Measurements from ENCODE around the gene VTCN1. TPM values are rescaled to one million over a fixed set of nuclear protein-coding genes. Genes with fewer than 3 reads are reported as not detected.

Gene VTCN1
- total RNA-seq, 1 donor from 2014 or later = 0.47 TPM

GRCh38 chr1:117114877-117115276, 95.8 kb downstream of the VTCN1 start:
- Mint-ChIP-seq H3K4me1 (peaks cover 17% of the 10 kb centered on the region), H3K27ac (ENCODE audit: unreplicated experiment) (no peak overlapping the region), H3K36me3 (ENCODE audit: low read depth) (peaks cover 12% of the 10 kb centered on the region), H3K27me3 (ENCODE audit: low read depth) (no peaks in the 10 kb centered on the region), H3K4me3 (no peak overlapping the region), H3K9me3 (no peaks in the 10 kb centered on the region)
- TF ChIP-seq CTCF (conservative IDR thresholded peaks at IDR 0.05) = no peak
- no peak for DNase-seq (ENCODE audit: low read depth, low spot score)

- no peaks in the 10 kb centered on the region for H3K9me3 Mint-ChIP-seq
- peaks cover 17% of the 10 kb centered on the region for H3K4me1 Mint-ChIP-seq
- DNase-seq (ENCODE audit: low read depth, low spot score) = no peak
- peaks cover 28% of the 10 kb centered on the region for H3K36me3 Mint-ChIP-seq (ENCODE audit: low read depth)
- no peaks in the 10 kb centered on the region for H3K27me3 Mint-ChIP-seq (ENCODE audit: low read depth)
- H3K4me3 Mint-ChIP-seq = no peak overlapping the region
- H3K27ac Mint-ChIP-seq (ENCODE audit: unreplicated experiment) = peak overlapping the region; percentile 60
- TF ChIP-seq CTCF (conservative IDR thresholded peaks at IDR 0.05) = no peak
These were observed 97.5 kb downstream of the VTCN1 start for GRCh38 chr1:117113199-117113598.

GRCh38 chr1:117112047-117112717, 98.5 kb downstream of the VTCN1 start:
- Mint-ChIP-seq H3K27me3 (ENCODE audit: low read depth) (no peaks in the 10 kb centered on the region), H3K9me3 (no peaks in the 10 kb centered on the region), H3K4me3 (no peak overlapping the region), H3K27ac (ENCODE audit: unreplicated experiment) (peak overlapping the region; percentile 72), H3K4me1 (peaks cover 11% of the 10 kb centered on the region), H3K36me3 (ENCODE audit: low read depth) (peaks cover 37% of the 10 kb centered on the region)
- DNase-seq (ENCODE audit: low read depth, low spot score) = no peak
- TF ChIP-seq CTCF (conservative IDR thresholded peaks at IDR 0.05) = no peak

- Mint-ChIP-seq H3K4me1 (peaks cover 6% of the 10 kb centered on the region), H3K27me3 (ENCODE audit: low read depth) (no peaks in the 10 kb centered on the region), H3K36me3 (ENCODE audit: low read depth) (peaks cover 42% of the 10 kb centered on the region), H3K27ac (ENCODE audit: unreplicated experiment) (no peak overlapping the region), H3K4me3 (no peak overlapping the region), H3K9me3 (no peaks in the 10 kb centered on the region)
- no peak for DNase-seq (ENCODE audit: low read depth, low spot score)
- TF ChIP-seq CTCF (conservative IDR thresholded peaks at IDR 0.05) = no peak
These were observed 100.0 kb downstream of the VTCN1 start for GRCh38 chr1:117110774-117111173.

GRCh38 chr1:117107364-117107763, 103.4 kb downstream of the VTCN1 start:
- H3K27ac Mint-ChIP-seq (ENCODE audit: unreplicated experiment) = no peak overlapping the region
- no peak for TF ChIP-seq CTCF (conservative IDR thresholded peaks at IDR 0.05)
- peaks cover 45% of the 10 kb centered on the region for H3K36me3 Mint-ChIP-seq (ENCODE audit: low read depth)
- H3K27me3 Mint-ChIP-seq (ENCODE audit: low read depth) = no peaks in the 10 kb centered on the region
- no peaks in the 10 kb centered on the region for H3K9me3 Mint-ChIP-seq
- DNase-seq (ENCODE audit: low read depth, low spot score) = no peak
- H3K4me3 Mint-ChIP-seq = no peak overlapping the region
- peaks cover 3% of the 10 kb centered on the region for H3K4me1 Mint-ChIP-seq
